Measurements from ENCODE around the gene CACNG4.

DNA sequence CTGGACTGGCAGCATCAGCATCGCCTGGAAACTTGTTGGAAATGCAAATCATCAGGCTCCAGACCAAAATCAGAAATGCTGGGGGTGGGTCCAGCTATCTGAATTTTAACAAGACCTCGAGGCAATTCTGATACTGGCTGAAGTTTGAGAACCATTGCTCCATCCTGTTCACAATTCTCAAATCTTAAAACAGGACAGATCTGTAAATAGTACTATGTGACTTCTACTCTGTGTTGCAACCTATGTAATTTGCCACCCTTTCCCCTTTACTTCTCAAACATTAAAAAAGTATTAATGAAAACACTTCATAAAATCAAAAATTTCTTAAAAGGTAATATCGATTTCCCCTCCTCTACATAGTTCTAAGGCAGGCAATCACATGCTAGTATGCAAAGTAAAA, 108.4 kb downstream of the CACNG4 start:
- TF ChIP-seq POLR2A (IDR thresholded peaks at IDR 0.05) = no peak
- TF ChIP-seq, protein P1, sequence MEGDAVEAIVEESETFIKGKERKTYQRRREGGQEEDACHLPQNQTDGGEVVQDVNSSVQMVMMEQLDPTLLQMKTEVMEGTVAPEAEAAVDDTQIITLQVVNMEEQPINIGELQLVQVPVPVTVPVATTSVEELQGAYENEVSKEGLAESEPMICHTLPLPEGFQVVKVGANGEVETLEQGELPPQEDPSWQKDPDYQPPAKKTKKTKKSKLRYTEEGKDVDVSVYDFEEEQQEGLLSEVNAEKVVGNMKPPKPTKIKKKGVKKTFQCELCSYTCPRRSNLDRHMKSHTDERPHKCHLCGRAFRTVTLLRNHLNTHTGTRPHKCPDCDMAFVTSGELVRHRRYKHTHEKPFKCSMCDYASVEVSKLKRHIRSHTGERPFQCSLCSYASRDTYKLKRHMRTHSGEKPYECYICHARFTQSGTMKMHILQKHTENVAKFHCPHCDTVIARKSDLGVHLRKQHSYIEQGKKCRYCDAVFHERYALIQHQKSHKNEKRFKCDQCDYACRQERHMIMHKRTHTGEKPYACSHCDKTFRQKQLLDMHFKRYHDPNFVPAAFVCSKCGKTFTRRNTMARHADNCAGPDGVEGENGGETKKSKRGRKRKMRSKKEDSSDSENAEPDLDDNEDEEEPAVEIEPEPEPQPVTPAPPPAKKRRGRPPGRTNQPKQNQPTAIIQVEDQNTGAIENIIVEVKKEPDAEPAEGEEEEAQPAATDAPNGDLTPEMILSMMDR (IDR thresholded peaks at IDR 0.05) = no peak
